ENCODE measurements around the gene OR52I1. TPM values are rescaled to one million over a fixed set of nuclear protein-coding genes. Genes with fewer than 3 reads are reported as not detected.

OR52I1 gene, protein sequence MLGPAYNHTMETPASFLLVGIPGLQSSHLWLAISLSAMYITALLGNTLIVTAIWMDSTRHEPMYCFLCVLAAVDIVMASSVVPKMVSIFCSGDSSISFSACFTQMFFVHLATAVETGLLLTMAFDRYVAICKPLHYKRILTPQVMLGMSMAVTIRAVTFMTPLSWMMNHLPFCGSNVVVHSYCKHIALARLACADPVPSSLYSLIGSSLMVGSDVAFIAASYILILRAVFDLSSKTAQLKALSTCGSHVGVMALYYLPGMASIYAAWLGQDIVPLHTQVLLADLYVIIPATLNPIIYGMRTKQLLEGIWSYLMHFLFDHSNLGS
- not detected for total RNA-seq

DNA sequence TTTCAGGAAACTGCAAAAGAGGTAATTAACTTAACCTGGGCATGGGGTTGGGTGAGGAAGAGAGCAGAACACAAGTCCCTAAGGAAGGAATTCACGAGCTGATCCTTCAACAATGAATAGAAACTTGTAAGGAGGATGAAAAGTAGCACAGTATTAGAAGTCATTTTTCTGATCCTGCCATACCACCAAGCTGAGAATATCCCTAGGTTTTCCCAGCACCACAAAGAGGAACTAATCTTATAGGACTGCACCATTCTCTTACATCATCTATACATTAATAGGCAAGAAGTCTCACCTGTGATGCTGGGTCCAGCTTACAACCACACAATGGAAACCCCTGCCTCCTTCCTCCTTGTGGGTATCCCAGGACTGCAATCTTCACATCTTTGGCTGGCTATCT lies at the start of gene OR52I1:
TSS of gene OR52I1 (plus strand) at position 301 of the 400 bp plus-strand sequence. CDS start at position 301, 0 bp downstream.
- H3K27me3 ChIP-seq = no peaks in the 10 kb centered on the region
- no peaks in the 10 kb centered on the region for H3K4me1 ChIP-seq
- no peak within 1 kb of the TSS for H3K27ac ChIP-seq
- no peak for DNase-seq
- no peak within 1 kb of the TSS for H3K4me3 ChIP-seq
- intact Hi-C loops (cut with DNase I; ENCODE audit: low total_unique reads) = no loop called here
- no peaks in the 10 kb centered on the region for H3K9me3 ChIP-seq
- no peaks in the 10 kb centered on the region for H3K36me3 ChIP-seq
- TF ChIP-seq POLR2A (IDR thresholded peaks at IDR 0.05) = no peak
- TF ChIP-seq, protein P1, sequence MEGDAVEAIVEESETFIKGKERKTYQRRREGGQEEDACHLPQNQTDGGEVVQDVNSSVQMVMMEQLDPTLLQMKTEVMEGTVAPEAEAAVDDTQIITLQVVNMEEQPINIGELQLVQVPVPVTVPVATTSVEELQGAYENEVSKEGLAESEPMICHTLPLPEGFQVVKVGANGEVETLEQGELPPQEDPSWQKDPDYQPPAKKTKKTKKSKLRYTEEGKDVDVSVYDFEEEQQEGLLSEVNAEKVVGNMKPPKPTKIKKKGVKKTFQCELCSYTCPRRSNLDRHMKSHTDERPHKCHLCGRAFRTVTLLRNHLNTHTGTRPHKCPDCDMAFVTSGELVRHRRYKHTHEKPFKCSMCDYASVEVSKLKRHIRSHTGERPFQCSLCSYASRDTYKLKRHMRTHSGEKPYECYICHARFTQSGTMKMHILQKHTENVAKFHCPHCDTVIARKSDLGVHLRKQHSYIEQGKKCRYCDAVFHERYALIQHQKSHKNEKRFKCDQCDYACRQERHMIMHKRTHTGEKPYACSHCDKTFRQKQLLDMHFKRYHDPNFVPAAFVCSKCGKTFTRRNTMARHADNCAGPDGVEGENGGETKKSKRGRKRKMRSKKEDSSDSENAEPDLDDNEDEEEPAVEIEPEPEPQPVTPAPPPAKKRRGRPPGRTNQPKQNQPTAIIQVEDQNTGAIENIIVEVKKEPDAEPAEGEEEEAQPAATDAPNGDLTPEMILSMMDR (IDR thresholded peaks at IDR 0.05) = no peak

DNA sequence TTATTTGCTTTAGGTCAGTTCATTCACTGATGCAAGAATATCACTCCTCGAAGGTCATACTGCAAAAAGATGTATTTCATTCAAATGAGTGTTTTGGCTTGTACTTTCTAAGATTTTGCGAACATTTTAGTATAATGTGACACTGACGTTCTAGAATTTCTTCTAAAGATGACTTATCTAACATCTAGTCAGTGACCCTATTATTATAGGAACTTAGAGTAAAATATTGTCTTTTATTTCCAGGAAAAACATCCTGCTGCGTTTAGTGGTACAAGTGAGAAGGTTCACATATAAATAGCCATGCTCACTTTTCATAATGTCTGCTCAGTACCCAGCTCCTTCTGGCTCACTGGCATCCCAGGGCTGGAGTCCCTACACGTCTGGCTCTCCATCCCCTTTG lies 48.9 kb upstream of the OR52I1 start, which contains the start of gene OR52M1:
TSS of gene OR52M1 (plus strand) at position 301 of the 400 bp plus-strand sequence. CDS start at position 301, 0 bp downstream.
- H3K27ac ChIP-seq = no peak within 1 kb of the TSS
- intact Hi-C loops (cut with DNase I; ENCODE audit: low total_unique reads) = no loop called here

DNA sequence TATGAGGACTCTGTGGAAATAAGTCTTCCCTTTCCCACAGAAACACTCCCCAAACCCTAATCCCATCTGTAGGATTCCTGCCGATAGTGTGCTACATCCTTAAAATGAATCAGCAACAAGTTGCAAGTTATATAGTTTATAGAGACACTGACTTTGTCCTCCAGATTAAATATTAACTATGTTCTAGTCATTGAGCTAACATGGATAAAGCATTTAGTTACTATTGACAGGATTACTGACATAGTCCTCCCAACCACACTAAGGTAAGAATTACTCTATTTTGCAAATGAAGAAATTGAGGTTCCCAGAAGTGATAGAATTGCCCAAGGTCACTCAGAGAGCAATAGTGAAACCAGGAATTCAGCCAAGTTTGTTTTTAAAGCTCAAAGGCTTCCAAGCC lies 47.0 kb upstream of the OR52I1 start:
- TF ChIP-seq, protein P1 (IDR thresholded peaks at IDR 0.05) = no peak
- TF ChIP-seq POLR2A (IDR thresholded peaks at IDR 0.05) = no peak
- H3K9me3 ChIP-seq = no peaks in the 10 kb centered on the region
- no peak for DNase-seq
- no peaks in the 10 kb centered on the region for H3K4me1 ChIP-seq
- H3K27me3 ChIP-seq = no peaks in the 10 kb centered on the region
- H3K4me3 ChIP-seq = no peak overlapping the region
- intact Hi-C loops (cut with DNase I; ENCODE audit: low total_unique reads) = no loop called here
- no peaks in the 10 kb centered on the region for H3K36me3 ChIP-seq
- H3K27ac ChIP-seq = no peak overlapping the region

More for the DNA sequence above, 48.9 kb upstream of the OR52I1 start, which contains the start of gene OR52M1:
- Histone ChIP-seq H3K4me1 (no peaks in the 10 kb centered on the region), H3K36me3 (no peaks in the 10 kb centered on the region), H3K9me3 (no peaks in the 10 kb centered on the region), H3K27me3 (no peaks in the 10 kb centered on the region), H3K4me3 (no peak within 1 kb of the TSS)
- DNase-seq = no peak
- no peak for TF ChIP-seq POLR2A (IDR thresholded peaks at IDR 0.05)
- TF ChIP-seq, protein P1 (IDR thresholded peaks at IDR 0.05) = no peak

DNA sequence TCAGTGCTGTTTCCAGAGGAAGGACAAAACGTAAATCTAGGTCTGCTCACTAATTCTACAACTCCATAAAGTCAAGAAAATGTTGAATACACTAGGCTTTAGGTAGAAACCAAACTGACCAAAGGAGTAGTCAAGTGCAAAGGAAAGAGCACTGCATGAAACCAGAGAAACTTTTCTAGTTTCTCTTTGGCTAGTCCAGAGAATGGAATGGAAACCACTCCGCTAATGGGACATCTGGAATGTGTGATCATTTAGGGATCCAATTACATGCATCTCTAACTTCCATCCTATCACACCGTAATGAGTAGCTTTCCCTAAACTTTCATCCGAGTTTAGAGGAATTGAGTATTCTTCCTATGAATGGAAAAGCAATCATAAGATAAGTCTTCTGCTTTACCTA lies 46.4 kb upstream of the OR52I1 start:
- no peaks in the 10 kb centered on the region for H3K9me3 ChIP-seq
- DNase-seq = no peak
- H3K4me3 ChIP-seq = no peak overlapping the region
- TF ChIP-seq, protein P1 (IDR thresholded peaks at IDR 0.05) = no peak
- TF ChIP-seq POLR2A (IDR thresholded peaks at IDR 0.05) = no peak
- intact Hi-C loops (cut with DNase I; ENCODE audit: low total_unique reads) = no loop called here
- H3K27me3 ChIP-seq = no peaks in the 10 kb centered on the region
- H3K27ac ChIP-seq = no peak overlapping the region
- no peaks in the 10 kb centered on the region for H3K4me1 ChIP-seq
- H3K36me3 ChIP-seq = no peaks in the 10 kb centered on the region

DNA sequence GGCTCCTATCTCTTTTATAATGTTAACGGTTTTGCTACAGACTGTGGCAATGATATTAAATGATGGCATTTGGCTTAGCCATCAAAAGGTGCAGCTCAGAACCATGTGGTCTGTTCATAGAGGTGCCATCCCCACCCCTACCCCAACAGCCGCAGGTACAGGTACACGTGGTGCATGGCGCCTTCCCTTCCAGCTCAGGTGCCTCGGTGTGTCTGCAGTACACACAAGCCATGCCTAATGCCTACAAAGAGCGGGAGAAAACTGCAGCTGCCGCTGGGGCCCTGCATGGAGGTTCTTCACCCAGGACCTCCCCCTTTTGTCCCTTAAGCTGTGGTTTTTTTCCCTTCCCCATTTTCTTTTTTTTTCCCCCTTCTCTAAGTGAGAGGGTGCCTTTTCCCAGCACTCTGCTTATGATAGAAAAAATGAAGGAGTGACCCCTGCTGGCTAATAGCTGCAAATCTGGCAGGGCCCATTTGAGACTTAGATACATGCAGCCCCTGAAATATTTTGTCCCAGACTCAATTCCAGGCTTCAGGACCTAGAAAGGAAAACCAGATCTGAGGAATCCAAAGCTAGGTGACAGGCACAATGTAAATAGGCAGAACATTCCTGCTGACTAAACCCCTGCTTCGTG lies 42.4 kb upstream of the OR52I1 start:
- Histone ChIP-seq H3K27ac (no peak overlapping the region), H3K4me3 (no peak overlapping the region), H3K9me3 (no peaks in the 10 kb centered on the region), H3K36me3 (no peaks in the 10 kb centered on the region), H3K4me1 (no peaks in the 10 kb centered on the region), H3K27me3 (no peaks in the 10 kb centered on the region)
- DNase-seq = no peak
- TF ChIP-seq POLR2A (IDR thresholded peaks at IDR 0.05) = no peak
- TF ChIP-seq, protein P1 (IDR thresholded peaks at IDR 0.05) = no peak
- intact Hi-C loops (cut with DNase I; ENCODE audit: low total_unique reads) = no loop called here

Data from uterus (tissue), 4 donors.